GM12864 (cell line): ENCODE measurements around the gene MMP2.

ENCODE experiments used
- DNase-seq: peaks from one replicate; pipeline ENCODE4 v3.0.0-alpha.2; 2011; ENCODE audit warnings: low read depth
- H3K4me3 ChIP-seq: 2 replicates; pipeline ENCODE4 v1.5.1; 2011; ENCODE audit warnings: mild to moderate bottlenecking, low read depth, low read length, control low read depth
- CTCF ChIP-seq: IDR thresholded peaks from 2 replicates; pipeline ENCODE4 v1.5.1; 2011; ENCODE audit warnings: low read depth, mild to moderate bottlenecking, moderate library complexity, low read length, control low read depth, inconsistent platforms; ENCODE audit errors: missing control alignments

The MMP2 gene

GRCh38 chr16:55498101-55498500 is 19.1 kb downstream of the MMP2 start:
- no peak for TF ChIP-seq CTCF
- DNase-seq: no peak
- H3K4me3 ChIP-seq: no peak overlapping the region

DNA sequence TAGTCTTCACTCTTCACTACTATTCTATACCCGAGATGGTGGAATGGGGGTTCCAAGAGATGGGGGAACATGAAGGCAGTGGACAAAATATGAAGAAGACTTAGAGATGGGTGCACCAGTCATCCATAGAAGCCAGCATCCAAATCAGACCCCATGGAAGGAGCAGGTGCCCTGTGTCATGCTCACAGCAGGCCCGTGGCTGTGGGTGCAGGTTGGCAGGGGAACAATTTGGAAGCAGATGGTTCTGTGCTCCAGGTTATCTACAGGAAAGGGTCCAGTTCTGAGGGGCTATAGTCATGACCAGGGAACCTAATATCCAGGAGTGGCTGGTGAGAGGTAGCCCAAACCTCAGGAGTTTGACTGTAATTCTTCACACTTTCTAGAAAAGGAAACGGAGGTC is 20.3 kb downstream of the MMP2 start:
- H3K4me3 ChIP-seq: no peak overlapping the region
- DNase-seq: no peak
- TF ChIP-seq CTCF: no peak

- no peak for TF ChIP-seq CTCF
- H3K4me3 ChIP-seq: no peak overlapping the region
Observed at GRCh38 chr16:55499951-55500529, 21.0 kb downstream of the MMP2 start.

DNA sequence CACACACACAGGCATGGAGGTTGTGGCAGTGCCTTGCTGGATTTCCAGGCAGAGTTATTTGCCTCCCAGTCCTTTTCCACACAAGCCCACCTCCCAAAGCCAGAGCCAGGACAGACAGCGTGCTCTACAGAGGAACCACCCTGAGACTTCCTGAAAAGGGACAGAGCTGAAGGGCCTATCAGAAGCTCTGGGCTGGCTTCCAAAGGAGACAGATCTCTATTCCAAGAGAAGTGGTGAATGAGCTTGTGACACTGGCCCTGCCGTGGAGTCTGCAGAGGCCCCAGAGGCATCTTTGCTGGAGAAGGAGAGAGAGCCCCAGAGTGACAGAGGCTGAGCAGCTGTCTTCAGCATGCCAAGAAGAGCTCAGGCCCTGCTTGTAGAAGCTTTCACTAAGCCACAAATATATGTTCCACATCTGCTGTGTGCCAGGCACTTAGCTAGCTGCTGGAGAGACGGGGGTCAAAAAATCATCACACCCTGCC is 21.6 kb downstream of the MMP2 start:
- no peak for TF ChIP-seq CTCF
- H3K4me3 ChIP-seq: no peak overlapping the region
- no peak for DNase-seq

More at GRCh38 chr16:55499951-55500529, 21.0 kb downstream of the MMP2 start:
- no peak for DNase-seq

GRCh38 chr16:55501549-55502322 is 22.7 kb downstream of the MMP2 start:
- H3K4me3 ChIP-seq: no peak overlapping the region
- DNase-seq: no peak
- peak; percentile 22 for TF ChIP-seq CTCF

GRCh38 chr16:55502801-55503366 is 23.9 kb downstream of the MMP2 start:
- TF ChIP-seq CTCF: no peak
- no peak overlapping the region for H3K4me3 ChIP-seq
- no peak for DNase-seq
